ENCODE results near the gene ZNF217.
A peak's percentile ranks its signal among the peaks of the same experiment; 100 is the strongest.
"Not testable (repeated sequence)": the region's sequence is repeated elsewhere in the genome, so short reads cannot be mapped to it uniquely, and the experiment has no call there.

ZNF217 gene

DNA sequence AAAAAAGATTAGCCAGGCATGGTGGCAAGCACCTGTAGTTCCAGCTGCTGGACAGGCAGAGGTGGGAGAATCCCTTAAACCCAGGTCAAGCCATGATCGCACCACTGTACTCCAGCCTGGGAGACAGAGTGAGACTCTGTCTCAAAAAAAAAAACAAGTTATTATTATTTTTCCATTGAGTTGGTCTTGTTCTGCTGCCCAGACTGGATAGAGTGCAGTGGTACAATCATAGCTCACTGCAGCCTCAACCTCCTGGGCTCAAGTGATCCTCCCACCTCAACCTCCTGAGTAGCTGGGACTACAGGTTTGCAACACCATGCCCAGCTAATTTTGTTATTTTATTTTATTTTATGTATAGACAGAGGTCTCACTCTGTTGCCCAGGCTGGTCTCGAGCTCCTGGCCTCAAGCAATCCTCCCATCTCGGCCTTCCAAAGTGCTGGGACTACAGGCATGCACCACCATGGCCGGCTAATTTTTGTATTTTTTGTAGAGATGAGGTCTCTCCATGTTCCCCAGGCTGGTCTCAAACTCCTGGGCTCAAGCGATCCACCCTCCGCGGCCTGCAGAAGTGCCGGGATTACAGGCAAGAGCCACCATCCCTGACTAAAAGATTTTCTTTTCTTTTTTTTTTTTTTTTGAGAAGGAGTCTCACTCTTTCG is 31.4 kb downstream of the ZNF217 start:
- not testable (repeated sequence) for DNase-seq

GRCh38 chr20:53561505-53561904 is 32.1 kb downstream of the ZNF217 start:
- no peak for DNase-seq

DNA sequence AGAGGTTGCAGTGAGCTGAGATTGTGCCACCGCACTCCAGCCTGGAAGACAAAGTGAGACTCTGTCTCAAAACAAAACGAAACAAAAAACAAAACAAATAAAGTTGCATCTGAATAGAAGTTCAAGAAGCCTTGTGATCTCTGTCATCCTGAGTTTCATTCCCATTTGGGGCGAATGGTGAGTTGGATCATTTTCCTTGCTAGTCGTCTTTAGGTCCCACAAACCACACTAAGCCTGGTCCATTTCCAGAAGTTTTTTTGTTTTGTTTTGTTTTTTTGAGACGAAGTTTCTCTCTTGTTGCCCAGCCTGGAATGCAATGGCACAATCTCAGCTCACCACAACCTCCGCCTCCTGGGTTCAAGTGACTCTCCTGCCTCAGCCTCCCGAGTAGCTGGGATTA is 33.8 kb downstream of the ZNF217 start:
- no peak for DNase-seq

GRCh38 chr20:53557130-53557529 is 36.5 kb downstream of the ZNF217 start:
- DNase-seq: no peak

DNA sequence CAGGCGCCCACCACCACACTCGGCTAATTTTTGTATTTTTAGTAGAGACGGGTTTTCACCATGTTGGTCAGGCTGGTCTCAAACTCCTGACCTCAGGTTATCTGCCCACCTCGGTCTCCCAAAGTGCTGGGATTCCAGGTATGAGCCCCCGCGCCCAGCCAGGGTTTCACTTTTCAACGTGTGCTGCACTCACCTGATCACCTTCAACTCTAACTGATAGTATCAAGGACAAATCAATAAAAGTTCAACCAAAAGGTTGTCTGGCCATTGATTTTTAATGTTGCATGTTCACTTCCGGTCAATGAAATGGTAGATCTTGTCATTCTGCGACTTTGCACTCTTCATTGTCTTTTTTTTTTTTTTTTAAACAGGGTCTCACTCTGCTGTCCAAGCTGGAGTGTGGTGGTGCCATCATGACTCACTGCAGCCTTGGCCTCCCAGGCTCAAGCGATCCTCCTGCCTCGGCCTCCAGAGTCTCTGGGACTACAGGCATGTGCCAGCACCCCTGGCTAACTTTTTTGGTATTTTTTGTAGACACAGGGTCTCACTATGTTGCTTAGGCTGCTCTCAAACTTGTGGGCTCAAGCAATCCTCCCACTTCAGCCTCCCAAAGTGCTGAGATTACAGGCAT is 37.3 kb downstream of the ZNF217 start:
- no peak for DNase-seq

GRCh38 chr20:53555816-53556215 is 37.8 kb downstream of the ZNF217 start:
- no peak for DNase-seq

DNA sequence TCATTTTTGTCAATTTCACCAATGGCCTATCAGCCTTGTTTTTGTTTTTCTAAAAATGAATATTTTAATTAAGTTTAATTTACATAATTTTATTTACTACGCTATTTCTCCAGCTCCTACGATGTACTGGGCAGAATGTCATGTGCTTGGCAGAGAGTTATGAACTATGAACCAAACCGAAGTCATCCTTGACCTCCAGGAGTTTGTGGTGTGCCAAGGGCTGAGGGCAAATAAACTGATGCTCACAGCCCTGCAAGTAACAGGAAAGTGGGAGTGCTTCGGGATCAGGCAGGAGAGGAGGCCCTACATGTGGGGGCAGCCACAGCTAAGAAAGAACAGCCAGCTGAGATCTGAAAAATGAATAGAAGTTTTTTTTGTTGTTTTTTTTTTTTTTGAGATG is 38.6 kb downstream of the ZNF217 start:
- no peak for DNase-seq

DNA sequence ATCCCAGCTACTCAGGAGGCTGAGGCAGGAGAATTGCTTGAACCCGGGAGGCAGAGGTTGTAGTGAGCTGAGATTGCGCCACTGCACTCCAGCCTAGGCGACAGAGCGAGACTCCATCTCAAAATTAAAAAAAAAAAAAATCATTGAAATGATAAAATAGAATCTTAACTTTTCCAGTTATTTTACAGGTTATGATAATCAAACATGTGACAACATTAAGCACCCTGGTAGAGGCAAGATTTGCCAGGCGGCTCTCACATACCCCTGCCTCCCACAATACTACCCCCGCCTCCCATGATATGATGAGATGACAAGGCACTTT is 41.1 kb downstream of the ZNF217 start:
- not testable (repeated sequence) for DNase-seq

GRCh38 chr20:53551719-53552571 is 41.7 kb downstream of the ZNF217 start:
- not testable (repeated sequence) for DNase-seq

DNA sequence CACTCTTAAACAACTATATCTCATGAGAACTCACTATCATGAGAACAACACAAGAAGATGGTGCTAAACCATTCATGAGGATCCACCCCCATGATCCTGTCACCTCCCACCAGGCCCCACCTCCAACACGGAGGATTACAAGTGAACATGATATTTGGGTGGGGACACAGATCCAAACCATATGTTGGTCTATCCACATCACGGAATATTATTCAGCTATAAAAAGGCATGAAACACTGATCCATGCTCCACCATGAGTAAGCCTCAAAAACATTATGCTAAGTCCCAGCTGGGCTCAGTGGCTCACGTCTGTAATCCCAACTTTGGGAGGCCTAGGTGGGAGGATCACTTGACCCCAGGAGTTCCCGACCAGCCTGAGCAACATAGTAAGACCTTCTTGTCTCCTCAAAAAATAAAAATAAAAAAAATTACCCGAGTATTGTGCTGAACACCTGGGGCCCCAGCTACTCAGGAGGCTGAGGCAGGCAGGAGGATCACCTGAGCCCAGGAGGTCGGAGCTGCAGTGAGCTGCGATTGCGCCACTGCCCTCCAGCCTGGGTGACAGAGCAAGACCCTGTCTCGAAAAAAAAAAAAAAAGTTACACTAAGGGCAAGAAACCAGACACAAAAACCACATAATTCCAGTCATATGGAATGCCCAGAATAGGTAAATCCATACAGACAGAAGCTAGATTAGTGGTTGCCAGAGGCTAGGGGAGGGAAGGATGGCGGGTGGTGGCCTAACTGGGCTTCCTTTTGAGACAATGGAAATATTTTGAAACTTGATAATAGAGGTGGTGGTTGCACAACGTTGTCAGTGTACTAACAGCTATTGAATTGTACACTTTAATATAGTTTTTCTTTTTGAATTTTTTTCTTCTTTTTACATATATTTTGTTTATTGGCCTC is 43.1 kb downstream of the ZNF217 start:
- DNase-seq: peak; percentile 48

DNA sequence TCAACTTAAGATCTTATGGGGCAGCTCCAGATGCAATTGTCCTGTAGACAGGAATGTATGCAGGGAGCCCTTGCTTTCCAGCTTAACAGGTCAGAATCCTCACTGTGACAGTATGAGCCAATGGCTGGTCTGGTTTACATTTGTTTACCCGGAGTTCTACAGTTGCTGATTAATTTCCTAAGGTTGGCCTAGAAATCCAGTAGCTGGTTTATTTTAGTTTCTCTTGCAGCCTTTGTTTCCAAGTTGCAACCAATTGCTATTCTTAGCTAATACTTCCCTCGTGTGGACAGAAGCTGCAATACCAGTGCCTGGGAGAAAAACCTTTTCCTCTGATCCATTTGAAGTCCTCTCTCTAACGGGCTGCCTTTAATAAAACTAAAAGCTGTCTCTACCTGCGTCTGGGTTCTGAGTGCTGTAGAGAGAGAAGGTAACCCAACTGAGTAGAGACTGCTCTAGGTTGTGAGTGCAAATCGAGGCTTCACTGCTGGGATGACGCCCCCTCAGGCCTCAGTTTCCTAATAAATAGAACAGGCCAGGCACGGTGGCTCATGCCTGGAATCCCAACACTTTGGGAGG is 45.9 kb downstream of the ZNF217 start:
- peak; percentile 84 for DNase-seq

GRCh38 chr20:53539516-53539915 is 54.1 kb downstream of the ZNF217 start:
- no peak for DNase-seq

DNA sequence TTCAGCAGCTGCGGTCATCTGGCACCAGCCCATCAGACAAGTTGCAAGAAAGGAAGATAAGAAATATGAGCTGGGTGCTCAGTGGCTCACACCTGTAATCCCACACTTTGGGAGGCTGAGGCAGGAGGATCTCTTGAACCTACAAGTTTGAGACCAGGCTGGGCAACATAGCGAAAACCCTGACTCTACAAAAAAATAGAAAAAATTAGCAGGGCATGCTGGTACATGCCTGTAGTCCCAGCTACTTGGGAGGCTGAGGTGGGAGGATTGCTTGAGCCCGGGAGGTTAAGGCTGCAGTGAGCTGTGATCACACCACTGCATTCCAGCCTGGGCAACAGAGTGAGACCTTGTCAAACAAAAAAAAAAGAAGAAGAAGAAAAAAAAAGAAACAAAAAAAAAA is 57.3 kb downstream of the ZNF217 start:
- DNase-seq: not testable (repeated sequence)

- DNase-seq: no peak
Measured at GRCh38 chr20:53535878-53536277, 57.8 kb downstream of the ZNF217 start.

DNA sequence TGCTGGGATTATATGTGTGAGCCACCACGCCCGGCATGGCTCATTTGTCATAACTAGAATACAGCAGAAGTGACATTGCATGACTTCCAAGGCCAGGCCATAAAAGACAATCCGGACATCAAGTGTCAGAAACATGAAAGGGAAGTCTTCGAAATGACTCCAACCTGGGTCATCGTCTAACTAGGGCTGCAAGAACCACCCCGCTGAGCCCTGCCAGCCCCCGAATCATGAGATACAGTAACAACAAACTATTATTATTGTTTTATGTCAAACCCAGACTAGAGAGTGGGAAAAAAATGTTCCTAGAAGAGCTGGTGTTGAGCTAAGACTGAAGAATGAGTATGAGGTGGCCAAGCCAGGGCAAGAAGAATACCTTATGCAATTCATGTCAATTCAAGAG is 59.6 kb downstream of the ZNF217 start:
- no peak for DNase-seq

- no peak for DNase-seq
Measured at GRCh38 chr20:53533500-53533899, 60.1 kb downstream of the ZNF217 start.

GRCh38 chr20:53532654-53533312 is 60.9 kb downstream of the ZNF217 start:
- peak; percentile 40 for DNase-seq

DNA sequence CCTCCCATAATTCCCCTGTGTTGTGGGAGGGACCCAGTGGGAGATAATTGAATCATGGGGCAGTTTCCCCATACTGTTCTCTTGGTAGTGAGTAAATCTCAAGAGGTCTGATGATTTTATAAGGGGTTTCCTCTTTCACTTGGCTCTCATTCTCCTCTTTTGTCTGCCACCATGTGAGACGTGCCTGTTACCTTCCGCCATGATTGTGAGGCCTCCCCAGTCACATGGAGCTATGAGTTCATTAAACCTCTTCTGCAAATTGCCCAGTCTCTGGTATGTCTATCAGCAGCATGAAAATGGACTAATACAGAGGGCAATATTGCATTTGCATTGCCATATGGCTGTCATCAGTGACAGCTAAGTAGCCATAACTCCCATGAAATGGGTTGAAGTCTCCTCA is 63.2 kb downstream of the ZNF217 start:
- no peak for DNase-seq

- DNase-seq: no peak
Measured at GRCh38 chr20:53529658-53530057, 64.0 kb downstream of the ZNF217 start.

DNA sequence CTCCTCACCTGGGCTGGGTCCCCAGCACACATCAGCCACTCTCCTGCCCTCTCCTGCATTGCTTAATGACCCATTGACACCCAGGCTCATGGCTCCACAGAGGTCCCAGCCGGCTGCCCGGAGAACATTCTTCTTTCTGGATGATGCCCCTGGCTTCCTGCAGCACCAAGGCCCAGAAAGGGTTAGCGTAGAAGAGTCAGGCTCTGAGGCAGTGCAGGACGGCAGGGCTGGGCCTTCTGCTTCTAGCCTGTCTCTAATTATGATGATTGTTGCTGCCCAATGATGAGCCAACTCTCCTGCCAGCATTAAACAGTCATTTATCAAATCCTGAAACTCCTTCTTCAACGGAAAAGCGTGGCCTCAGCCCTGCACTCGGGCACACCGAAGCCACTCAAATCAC is 66.4 kb downstream of the ZNF217 start:
- no peak for DNase-seq

DNA sequence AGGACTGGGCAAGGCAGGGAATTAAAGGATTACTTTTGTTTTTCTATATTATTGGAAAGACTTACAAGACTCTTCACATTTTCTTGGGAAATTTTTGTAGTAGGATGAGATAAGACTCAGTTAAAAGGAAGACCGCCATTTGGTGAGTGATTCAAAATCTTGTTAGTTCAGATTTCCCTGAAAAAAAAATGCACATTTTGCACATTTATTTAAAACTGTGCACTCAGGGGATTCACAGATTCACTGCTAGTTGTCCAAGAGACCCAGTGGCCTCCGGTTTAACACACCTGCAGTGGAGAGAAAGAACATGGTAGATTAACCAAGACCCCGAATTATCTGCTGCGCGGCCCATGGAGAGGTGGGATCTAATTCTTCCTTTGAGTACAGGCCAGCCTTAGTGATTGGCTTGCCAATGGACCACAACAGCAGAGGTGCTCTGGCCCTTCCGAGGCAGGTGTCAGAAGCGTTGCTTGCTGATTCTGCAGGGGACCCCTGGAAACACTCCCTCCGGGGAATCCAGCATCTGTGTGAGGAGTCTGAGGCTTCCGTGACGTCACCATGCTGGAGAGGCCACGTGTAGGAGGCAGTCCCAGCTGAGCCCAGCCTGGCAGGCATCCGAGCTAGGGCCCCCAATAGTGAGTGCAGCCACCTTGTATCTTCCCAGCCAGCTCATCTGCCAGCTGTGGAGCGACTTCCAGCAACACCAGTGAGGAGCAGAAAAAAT is 68.9 kb downstream of the ZNF217 start:
- DNase-seq: no peak

All from hematopoietic multipotent progenitor cell treated with erythropoietin and hydrocortisone succinate and interleukin-3 and kit ligand, for 4 days (in vitro differentiated cells).